Ramos (cell line): ENCODE measurements around the gene SPINK14.

Experiments used
- in situ Hi-C: fragments of 300-500 bp; cut with MboI; formaldehyde crosslinking; loops from one replicate; pipeline ENCODE4 v1.14.3; 2022; ENCODE audit warnings: low sequenced_read_pairs; ENCODE audit not compliant: unreplicated experiment

The SPINK14 gene

DNA sequence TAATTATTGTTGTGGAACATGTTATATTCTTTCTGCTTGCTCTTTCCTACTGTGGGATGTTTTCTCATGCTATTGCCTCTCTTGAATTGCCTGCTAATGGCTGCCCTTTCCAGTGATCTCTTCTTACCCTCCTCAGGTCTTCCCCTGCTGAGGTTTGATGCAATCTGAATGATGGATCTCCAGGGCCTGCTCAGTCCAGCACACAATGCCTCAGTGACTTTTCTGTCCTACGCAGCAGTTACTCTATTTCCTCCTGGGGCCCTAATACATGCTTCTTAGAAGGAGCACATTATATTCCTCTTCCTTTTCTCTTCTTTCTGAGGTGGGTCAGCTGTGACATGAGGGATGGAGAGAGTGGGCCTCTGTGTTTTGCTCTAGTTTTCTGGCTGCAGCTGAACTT, at the start of gene SPINK14:
Gene SPINK14 (plus strand): TSS at position 301 of the 400 bp plus-strand sequence. CDS start 1,187 bp downstream, outside the sequence.
- in situ Hi-C loops = no loop called here

DNA sequence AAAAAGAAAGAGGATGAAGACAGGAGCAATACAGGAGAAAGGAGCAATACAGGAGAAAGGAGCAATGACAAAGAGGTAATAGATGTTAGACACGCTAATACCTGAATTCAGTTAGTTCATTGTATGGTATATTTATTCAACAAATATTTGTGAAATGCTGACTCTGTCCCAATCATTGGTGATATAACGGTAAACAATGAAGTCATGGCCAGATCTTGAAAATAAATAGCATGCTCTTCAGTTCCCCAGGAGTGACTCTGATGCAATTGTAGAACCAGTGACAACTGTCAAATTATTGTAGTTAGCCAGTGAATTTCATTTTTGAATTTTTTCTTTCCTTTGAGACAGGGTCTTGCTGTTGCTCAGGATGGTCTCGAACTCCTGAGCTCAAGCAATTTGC, 48.0 kb upstream of the SPINK14 start:
- in situ Hi-C loops = no loop called here

DNA sequence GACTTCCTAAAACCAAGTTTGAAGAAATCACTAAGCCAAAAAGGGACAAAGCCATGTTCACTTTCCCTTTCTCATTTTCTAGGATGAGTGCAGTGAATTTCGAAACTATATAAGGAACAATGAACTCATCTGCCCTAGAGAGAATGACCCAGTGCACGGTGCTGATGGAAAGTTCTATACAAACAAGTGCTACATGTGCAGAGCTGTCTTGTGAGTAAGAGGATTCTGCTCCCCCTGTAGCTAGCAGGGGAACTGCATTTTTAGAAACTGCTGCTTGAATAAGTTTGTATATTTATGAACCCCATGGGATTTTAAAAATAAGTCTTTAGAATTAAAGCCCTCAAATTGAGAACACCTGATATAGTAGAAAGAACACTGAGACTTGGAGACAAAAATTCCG, 42.7 kb upstream of the SPINK14 start:
- in situ Hi-C loops = no loop called here

- in situ Hi-C loops = no loop called here
Observed at GRCh38 chr5:148135091-148136048, 33.0 kb upstream of the SPINK14 start.

GRCh38 chr5:148140846-148141245, 27.5 kb upstream of the SPINK14 start:
- in situ Hi-C loops = no loop called here

DNA sequence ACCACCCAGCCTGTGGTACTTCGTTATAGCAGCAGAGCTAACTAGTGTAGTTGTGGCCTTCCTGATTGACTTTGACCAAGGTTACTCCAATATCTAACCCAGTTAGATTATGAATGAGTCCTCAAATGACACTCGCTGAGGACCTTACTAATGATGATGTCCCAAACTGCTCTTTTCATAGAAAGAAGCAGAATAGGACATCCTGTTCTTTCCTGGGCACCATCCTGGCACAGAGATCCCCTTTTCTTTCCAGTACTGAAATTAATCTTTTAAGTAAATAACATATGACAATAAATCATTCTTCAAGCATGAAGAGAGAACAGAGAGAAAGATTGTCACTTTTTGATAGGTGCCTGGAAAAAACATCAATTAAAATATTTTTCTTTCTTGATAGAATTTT, 26.7 kb upstream of the SPINK14 start:
- in situ Hi-C loops = no loop called here

GRCh38 chr5:148145916-148146315, 22.4 kb upstream of the SPINK14 start:
- in situ Hi-C loops = no loop called here

- in situ Hi-C loops = no loop called here
Observed at GRCh38 chr5:148146487-148146886, 21.9 kb upstream of the SPINK14 start.

- in situ Hi-C loops = no loop called here
Observed at GRCh38 chr5:148147415-148147814, 20.9 kb upstream of the SPINK14 start.

DNA sequence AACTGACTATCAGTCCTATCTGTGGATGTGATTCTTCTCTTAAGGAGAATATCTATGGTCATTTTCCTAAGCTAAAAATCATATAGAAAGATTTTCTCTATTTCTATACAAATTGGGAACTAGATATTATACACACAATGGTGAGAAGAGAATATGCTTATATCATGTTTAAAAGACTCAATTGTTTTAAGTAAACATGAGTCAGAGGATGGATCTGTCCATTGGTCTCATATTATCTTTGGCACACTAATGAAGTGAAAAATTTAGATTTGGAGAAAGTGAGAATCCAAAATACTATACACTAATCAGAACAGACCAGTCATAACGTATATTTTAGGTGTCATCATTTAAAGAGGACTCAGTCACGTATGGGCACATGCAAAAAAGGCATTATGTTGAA, 16.5 kb upstream of the SPINK14 start:
- in situ Hi-C loops = no loop called here

- in situ Hi-C loops = no loop called here
Observed at GRCh38 chr5:148152781-148153180, 15.6 kb upstream of the SPINK14 start.

- in situ Hi-C loops = no loop called here
Observed at GRCh38 chr5:148156609-148157008, 11.7 kb upstream of the SPINK14 start.

DNA sequence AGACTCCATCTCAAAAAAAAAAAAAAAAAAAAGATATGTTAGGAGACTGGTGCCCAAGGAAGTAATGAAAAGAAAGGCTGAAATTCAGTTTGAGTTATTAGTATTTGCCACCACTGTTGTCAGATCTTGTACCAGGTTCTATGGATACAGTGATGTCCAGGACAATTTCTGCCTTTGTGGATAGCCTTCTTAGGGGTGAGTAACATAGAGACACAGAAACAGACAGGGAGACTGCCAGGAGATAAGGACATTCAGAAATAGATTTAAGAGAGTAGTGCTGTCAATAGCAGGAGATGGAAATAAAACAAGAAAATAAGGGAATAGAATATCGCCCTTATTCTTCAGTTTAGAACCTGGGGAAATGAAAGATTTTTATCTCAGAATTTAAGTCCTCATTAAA, 6.3 kb upstream of the SPINK14 start:
- in situ Hi-C loops = no loop called here

DNA sequence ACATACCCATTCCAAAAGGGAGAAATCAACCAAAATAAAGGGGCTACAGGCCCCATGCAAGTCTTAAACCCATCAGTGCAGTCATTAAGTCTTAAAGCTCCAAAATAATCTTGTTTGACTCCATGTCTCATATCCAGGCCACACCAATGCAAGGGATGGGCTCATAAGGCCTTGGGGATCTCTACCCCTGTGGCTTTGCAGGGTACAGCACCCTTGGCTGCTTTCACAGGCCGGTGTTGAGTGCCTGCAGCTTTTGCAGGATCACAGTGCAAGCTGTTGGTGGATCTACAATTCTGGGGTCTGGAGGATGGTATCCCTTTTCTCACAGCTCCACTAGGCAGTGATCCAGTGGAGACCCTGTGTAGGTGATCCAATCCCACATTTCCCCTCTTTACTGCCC, 5.0 kb upstream of the SPINK14 start:
- in situ Hi-C loops = no loop called here

DNA sequence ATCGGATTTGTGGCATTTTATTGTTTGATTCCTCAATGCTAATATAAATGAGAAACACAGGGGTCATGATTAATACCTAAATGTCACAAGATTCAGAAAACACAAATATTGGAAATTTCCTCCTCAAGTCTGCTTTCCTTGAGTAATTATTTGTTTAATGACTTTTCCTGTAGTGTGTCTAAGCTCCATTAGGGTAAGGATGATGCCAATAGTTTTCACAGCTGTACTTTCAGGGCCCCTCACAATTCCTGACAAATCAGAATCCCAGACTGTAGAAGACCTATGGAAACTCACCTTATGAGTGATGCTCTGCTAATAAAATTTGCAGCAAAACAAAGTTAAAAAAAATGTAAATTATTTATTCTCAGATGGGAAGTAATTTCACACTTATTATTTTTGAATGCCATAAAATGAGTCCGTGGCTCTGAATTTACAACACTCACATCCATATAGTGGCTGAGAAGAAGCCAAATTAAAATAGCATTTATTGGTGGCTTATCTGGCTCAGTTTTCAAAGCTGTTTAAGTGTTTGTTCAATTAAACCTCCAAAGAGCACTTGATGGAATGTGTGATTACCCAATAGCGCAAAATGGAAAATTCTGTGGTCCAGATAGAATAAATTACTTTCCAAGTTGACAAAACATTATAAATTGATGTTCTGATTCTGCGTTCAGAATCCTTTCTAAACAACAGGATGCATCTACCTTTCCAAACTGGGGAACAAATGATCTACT, 1.6 kb upstream of the SPINK14 start:
- in situ Hi-C loops = no loop called here

DNA sequence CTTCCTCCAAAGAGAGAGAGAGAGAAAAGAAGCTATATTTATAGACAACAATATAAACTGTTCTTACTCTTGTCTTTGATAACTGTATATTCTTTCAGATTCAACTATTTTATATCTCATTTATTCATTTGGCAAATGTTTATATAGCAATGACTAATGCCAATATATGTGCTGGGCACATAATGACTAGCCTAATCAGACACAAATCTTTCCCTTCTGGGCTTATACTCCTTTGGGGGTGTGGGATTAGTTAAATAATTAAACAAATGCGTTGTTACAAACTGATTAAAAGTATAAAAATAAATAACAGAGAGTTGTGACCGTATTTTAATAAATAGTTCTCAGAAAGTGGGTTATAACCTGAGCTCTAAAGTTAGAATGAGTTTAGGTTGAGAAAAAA, 4.0 kb downstream of the SPINK14 start:
- in situ Hi-C loops = no loop called here

DNA sequence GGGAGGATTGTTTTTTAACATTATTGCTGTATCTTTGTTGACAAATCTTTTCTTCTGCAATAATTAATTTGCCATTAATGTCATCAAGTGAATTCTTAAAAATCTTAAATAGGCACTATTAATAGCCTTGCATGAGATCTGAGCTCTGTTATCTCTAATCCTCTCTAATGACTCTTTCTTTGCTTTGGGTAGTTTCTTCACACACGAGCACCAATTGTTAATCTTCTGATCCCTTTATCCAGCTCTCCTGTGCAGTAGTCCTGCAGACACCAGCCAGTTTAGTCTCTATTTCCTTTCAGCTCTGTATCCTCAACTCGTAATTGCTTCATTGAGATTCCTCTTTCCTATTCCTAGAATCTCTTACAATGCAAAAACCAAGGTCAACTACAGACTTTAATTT, 8.1 kb downstream of the SPINK14 start:
- in situ Hi-C loops = loop anchor here (25.0 kb wide), 1 partner anchor 286 kb away; no protein-coding TSS in a partner anchor

DNA sequence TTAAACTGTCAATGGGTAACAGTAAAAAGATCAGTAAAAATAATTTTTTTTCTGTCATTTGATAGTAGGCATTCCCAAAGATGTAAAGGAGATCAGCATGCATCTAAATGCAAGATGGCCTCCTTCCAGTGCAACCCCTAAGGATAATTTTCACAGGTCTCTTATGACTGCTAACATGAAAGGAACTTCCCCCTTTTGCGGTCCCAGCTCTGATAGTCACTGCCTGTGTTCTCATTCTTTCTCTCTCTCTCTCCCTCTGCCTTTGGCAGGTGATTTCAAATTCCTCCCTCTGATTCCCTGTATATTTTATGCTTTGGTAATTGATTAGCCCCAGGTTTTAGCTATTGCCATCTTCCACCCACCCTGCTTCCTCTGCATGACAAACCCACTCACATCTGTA, 8.9 kb downstream of the SPINK14 start:
- in situ Hi-C loops = loop anchor here (25.0 kb wide), 1 partner anchor 285 kb away; no protein-coding TSS in a partner anchor

GRCh38 chr5:148179234-148179824, 11.0 kb downstream of the SPINK14 start:
- in situ Hi-C loops = loop anchor here (25.0 kb wide), 1 partner anchor 283 kb away; no protein-coding TSS in a partner anchor

- in situ Hi-C loops = loop anchor here (10.0 to 25.0 kb wide), 2 partner anchors 276 to 538 kb away; no protein-coding TSS in a partner anchor
Observed at GRCh38 chr5:148186248-148187003, 18.1 kb downstream of the SPINK14 start.
